CD4-positive, alpha-beta T cell treated with Interleukin-4 for 1 hour (primary cell): ENCODE measurements around the gene CD2AP.

Experiments
- DNase-seq, 2 donors: peaks; one replicate each; pipeline ENCODE4 v3.0.0-alpha.2; 2020 to 2022

Gene CD2AP

DNA sequence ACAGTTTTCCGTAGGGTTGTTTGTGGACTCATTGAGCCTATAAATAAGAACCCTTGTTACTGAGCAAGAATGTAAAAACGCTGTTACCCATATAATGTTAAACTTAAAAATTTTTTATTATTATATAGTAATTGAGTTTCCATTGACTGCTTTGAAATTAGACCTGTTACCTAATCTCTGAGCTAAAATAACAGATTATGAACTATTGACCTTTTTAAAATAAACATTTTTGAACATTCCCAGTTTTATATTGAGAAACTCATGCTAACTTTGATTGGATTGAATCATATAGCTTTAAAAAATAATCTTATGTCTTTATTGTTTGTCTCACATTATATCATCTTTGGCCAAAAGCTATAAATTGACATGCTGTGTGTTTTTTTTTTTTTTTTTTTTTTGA, 95.5 kb downstream of the CD2AP start:
- DNase-seq, result no peak

DNA sequence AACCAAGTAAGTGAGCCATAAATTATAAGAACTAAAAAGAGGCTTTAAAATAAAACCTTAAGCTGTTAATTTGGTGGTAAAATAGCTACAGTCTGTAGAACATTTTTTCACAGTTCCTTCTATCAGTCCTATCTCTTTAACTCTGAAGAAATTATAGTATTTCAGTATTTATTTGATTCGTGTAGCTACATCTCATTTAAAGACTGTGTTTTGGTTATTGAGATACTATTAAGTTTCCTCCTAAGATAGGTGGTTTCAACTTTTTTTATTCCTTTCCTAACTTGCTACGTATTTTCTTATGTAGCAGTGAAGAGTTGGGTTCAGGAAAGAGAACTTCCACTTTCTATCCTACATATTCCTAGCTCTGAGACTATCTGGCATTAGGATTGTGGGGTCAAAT, 97.2 kb downstream of the CD2AP start:
- no peak for DNase-seq

DNA sequence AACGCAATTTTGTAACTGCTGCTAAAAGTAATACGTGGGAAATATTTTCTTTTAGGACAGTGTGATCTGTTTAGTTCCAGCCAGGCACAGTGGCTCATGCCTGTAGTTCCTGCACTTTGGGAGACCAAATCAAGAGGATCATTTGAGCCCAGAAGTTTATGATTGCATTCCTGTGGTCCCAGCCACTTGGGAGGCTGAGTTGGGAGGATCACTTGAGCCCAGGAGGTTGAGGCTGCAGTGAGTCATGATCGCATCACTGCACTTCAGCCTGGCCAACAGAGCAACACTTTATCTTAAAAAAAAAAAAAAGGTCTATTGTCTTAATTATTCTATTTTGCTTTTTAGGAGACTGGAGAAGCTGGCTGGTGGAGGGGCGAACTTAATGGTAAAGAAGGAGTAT, 101.5 kb downstream of the CD2AP start:
- DNase-seq, result no peak

GRCh38 chr6:47581591-47581990, 104.0 kb downstream of the CD2AP start:
- no peak for DNase-seq

GRCh38 chr6:47587493-47587892, 109.9 kb downstream of the CD2AP start:
- DNase-seq, result no peak

DNA sequence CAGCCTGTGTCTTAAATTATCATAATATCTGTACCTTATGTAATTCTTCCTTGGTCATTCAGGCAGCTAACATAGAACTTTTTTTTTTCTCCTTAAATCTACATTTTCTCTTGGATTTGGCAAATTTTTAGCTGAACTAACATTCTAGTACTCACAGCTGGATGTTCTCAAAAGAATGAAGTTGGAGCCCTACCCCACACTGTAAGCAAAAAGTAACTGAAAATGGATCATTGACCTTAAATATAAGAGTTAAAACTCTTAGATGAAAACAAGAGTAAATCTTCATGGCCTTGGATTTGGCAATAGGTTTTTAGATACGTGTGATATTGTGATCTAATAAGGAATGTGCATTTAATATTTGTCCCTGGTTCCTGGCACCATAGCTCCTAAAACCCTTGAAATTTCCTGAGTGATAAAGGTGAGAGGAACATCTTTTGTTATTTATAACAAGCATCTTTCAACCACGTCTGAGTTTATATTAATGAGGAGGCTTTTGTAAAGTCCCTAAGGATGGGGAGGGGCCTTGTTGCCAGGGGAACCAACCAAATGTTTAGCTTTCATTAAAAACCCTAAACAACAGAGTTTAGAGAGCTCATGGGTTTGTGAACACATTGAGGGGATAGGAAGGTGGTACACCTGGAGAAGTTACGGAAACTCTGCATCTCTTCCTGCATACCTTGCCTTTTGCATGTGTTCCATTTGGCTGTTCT, 114.7 kb downstream of the CD2AP start:
- DNase-seq, result no peak

- DNase-seq, result no peak
These were observed 116.4 kb downstream of the CD2AP start for GRCh38 chr6:47593979-47594378.

DNA sequence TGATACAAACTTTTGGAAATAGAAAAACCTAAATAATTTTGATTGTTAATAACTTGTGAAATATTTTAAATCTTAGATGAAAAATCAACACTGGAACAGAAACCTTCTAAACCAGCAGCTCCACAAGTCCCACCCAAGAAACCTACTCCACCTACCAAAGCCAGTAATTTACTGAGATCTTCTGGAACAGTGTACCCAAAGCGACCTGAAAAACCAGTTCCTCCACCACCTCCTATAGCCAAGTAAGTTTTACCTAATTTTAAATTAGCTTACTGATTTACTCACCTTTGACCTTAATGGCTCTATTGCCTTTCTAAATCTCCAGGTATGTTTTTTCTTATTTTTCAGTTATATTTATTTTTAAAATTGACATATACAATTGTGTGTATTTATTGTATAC, 118.2 kb downstream of the CD2AP start:
- no peak for DNase-seq

- no peak for DNase-seq
These were observed 120.8 kb downstream of the CD2AP start for GRCh38 chr6:47598367-47598766.

GRCh38 chr6:47599512-47599911, 121.9 kb downstream of the CD2AP start:
- no peak for DNase-seq

DNA sequence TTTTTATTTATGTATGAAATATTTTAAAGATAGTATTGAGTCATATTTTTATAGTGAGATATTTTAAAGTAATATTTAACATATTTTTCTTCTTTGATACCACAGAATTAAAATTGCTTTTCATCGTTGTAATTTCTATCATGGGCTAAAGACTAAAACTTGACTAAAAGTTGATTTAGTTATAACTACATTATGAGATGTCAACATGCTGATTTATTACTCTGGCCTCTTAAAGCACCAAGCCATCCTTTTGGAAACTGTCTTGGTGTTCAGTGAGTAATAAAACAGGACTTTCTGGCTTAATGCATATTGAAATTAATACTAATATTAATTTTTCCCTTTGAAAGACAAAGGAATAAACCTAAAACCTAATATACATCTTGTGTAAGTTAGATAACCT, 125.6 kb downstream of the CD2AP start:
- no peak for DNase-seq

DNA sequence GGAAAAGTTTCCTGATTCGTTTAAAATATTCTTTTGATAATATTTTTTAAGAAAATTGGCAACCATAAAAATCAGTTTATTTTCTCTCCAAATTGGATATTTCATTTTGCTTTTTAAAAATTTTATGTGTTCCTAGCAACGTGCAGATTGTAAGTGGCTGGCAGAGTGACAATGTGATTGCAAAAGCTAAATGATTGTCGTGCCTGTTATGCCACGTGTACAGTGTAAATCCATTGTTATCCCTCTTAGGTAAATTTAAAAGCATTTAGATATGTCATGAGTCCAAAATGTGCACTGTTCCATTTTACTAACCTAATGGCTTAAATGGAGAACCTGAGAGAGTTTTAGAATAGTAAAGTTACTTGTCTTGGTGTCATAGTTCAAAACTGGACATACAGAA, 126.4 kb downstream of the CD2AP start:
- DNase-seq, result no peak

GRCh38 chr6:47621838-47622449, 144.4 kb downstream of the CD2AP start:
- DNase-seq, result no peak

DNA sequence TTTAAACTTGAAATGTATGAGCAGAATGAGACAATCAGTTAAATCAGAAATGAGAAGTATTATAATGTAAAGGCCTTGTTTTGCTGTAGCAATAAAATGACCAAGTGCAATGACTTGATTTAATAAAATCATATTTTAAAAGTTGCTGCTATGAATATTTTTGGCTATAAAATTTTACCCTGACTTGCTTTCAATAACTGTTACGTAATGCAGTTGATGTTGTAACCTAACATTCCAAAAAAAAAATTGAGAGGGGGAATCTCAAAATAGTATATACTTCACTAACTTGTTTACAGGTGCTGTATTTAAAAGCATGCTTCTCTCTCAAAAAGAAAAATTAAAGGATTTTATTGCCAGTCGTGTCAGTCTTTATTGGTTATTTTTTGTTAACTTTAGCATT, 149.2 kb downstream of the CD2AP start:
- DNase-seq, result no peak

DNA sequence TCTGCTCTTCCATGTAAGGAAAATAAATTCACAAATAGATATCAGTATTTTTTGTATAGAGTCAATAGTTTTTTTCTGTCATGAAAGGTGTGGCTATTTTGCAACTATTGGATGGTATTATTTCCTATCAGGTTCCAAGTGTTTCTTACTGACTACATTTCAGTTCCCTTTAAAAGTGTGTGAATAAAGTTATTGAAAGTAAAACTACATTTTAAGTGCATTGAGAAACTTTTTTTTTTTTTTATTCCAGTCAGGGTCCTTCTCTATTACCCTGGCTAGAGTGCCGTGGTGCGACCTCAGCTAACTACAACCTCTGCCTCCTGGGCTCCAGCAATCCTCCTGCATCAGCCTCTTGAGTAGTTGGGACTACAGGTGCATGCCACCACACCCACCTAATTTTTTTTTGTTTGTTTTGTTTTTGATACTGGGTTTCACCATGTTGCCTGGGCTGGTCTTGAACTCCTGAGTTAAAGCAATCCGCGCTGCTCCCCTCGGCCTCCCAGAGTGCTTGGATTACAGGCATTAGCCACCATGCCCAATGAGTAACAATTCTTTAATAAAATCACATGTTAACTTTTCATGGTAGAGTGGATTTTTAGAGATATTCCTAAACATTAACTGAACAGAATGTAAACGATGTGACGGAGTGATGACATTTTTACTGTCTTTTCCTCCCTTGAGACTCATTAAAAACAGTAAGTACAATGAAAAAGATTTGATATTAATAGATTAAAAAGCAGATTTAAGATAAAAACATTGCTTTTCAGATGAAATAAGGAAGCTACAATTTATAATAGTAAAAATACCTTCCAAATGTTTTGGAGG, 151.1 kb downstream of the CD2AP start:
- DNase-seq, result no peak

DNA sequence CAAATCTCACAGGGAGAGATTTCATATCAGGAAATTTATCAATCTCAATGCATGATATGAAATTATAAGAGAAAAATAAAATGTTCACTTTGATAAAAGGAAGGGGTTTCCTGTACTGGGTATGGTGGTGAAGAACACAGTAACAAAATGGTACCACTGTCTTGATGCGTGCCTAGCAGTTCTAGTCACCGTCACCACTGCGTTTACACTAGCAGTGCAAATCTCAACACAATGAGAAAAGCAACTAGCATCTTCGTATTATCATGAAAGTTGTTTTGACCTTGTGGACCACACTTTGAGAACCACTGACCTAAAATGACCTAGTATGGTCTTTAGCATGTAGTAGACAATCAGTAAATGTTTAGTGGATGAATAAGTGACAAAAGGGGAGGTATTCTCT, 152.4 kb downstream of the CD2AP start:
- no peak for DNase-seq

- no peak for DNase-seq
These were observed 153.0 kb downstream of the CD2AP start for GRCh38 chr6:47630587-47630986.

- DNase-seq, result peak in 1 of 2 donors; percentile 61
These were observed 153.7 kb downstream of the CD2AP start for GRCh38 chr6:47631269-47631772.

DNA sequence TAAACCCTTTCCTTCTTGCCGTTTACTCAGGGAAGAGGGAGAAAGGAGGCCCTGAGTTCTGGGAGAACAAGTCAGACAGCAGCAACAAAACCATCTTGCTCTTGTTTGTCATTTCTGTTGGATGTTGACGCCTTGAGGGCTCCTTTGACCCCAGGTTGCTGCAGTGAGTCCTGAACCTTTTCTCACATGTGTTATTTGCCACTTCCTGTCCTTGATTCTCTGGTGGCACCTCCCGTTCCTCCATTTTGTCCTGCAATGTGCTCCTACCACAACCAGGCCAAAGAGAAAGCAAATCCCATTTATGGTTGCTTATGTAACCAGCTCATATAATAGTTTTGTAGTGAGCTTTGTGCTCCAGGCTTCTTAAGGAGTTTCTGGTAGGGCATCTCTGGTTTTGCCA, 154.2 kb downstream of the CD2AP start:
- DNase-seq, result peak in 1 of 2 donors; percentile 21

- DNase-seq, result no peak
These were observed 155.6 kb downstream of the CD2AP start for GRCh38 chr6:47633141-47633540.

DNA sequence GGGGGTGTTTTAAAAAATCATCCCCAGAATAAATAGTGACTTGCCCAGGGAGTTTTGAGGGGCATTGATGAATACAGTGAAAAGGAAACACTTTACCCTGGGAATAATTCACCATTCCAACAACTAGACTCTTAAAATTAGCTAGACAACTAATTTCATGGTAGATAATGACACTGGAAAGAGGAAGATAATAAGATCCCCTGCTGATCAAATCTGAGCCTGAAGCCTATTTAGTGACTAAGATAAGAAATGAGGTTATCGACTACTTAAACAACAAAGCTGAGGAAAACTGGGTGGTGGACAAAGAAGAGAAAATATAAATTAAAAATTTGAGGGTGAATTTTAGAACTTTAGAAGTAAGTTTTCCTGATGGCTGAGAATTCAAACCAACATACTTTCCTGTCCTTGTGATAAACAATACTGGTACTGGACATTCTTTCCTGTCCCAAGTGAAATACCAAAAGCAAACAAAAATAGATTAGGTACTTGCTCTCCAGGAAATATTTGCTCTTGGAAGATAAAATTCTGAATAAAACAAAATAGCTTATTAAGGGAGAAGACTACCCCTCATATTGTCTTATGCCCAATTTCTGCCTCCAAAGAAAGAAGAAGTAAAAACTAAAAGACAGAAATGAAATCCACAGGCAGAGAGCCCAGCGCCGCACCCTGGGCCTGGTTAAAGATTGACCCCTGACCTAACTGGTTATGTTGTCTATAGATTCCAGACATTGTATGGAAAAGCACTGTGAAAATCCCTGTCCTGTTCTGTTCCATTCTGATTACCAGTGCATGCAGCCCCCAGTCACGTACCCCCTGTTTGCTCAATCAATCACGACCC, 156.8 kb downstream of the CD2AP start:
- no peak for DNase-seq

DNA sequence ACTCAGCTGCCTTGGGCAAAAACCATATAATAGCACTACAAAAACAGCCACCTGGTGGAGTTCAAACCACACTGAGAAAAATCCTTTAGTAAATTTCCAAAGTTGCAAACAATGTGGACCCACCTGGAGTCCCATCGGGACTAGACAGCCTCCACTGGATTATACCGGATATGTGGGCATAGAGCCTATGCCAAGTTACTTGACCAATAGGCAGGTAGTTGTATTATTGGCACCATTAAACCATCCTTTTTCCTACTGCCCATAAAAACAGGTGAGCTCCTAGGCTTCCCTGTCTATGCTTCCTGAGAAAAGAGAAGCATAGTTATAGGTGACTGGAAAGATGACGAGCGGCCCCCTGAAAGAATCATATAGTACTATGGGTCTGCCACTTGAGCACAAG, 169.1 kb downstream of the CD2AP start:
- no peak for DNase-seq

- no peak for DNase-seq
These were observed 169.6 kb downstream of the CD2AP start for GRCh38 chr6:47647188-47647587.
